HepG2 (cell line): Measurements from ENCODE around the gene P4HTM. TPM values are rescaled to one million over a fixed set of nuclear protein-coding genes. Genes with fewer than 3 reads are reported as not detected.

Experiments used
- ARHGAP35 ChIP-seq: sonication (generic); formaldehyde crosslinking; IDR thresholded peaks from 2 replicates; pipeline ENCODE4 v1.9.0; 2022; ENCODE audit warnings: mild to moderate bottlenecking, inconsistent platforms, moderate library complexity, missing genetic modification reagents, borderline replicate concordance
- DNMT1 ChIP-seq: sonication (generic); formaldehyde crosslinking; IDR thresholded peaks from 2 replicates; pipeline ENCODE4 v1.5.1; 2020; ENCODE audit warnings: mild to moderate bottlenecking, missing genetic modification reagents
- EP300 ChIP-seq, 3 experiments: sonication (generic) in 1 of 3; formaldehyde crosslinking in 1 of 3; IDR thresholded peaks; 2 replicates each; pipeline versions ENCODE4 v1.5.1 to v1.6.1; 2011 to 2020; ENCODE audit warnings: low read depth in 2 of 3, low read length in 2 of 3, borderline replicate concordance in 1 of 3, improper control_type of control experiment in 1 of 3, mild to moderate bottlenecking in 1 of 3, missing genetic modification reagents in 1 of 3, moderate library complexity in 1 of 3
- HOXD1 ChIP-seq: sonication (generic); formaldehyde crosslinking; IDR thresholded peaks from 2 replicates; pipeline ENCODE4 v1.5.0; 2020; ENCODE audit warnings: missing genetic modification reagents
- MATR3 ChIP-seq: sonication (generic); formaldehyde crosslinking; IDR thresholded peaks from 2 replicates; pipeline ENCODE4 v1.4.0; 2020; ENCODE audit warnings: missing genetic modification reagents
- MZF1 ChIP-seq: sonication (generic); formaldehyde crosslinking; IDR thresholded peaks from 2 replicates; pipeline ENCODE4 v1.8.1; 2023; ENCODE audit warnings: mild to moderate bottlenecking, missing genetic modification reagents, borderline replicate concordance
- NR2F2 ChIP-seq: IDR thresholded peaks from 2 replicates; pipeline ENCODE4 v1.6.1; 2012; ENCODE audit warnings: low read depth, inconsistent platforms, borderline replicate concordance
- NR3C1 ChIP-seq: sonication (generic); formaldehyde crosslinking; IDR thresholded peaks from 2 replicates; pipeline ENCODE4 v1.4.0; 2020; ENCODE audit warnings: missing genetic modification reagents
- RXRB ChIP-seq: IDR thresholded peaks from 2 replicates; pipeline ENCODE4 v1.6.1; 2016; ENCODE audit warnings: borderline replicate concordance, missing genetic modification reagents, missing compliant biosample characterization
- TBP ChIP-seq: sonication (generic); formaldehyde crosslinking; IDR thresholded peaks from 2 replicates; pipeline ENCODE4 v1.5.0; 2020; ENCODE audit warnings: missing genetic modification reagents
- ZC3H13 ChIP-seq: sonication (generic); formaldehyde crosslinking; IDR thresholded peaks from 2 replicates; pipeline ENCODE4 v1.8.1; 2023; ENCODE audit warnings: mild to moderate bottlenecking, missing genetic modification reagents, moderate library complexity
- ZMYM3 ChIP-seq: sonication (generic); formaldehyde crosslinking; IDR thresholded peaks from 2 replicates; pipeline ENCODE4 v1.5.1; 2020; ENCODE audit warnings: mild to moderate bottlenecking, missing genetic modification reagents
- ZNF33A ChIP-seq: sonication (generic); formaldehyde crosslinking; IDR thresholded peaks from 2 replicates; pipeline ENCODE4 v1.5.1; 2020; ENCODE audit warnings: missing genetic modification reagents, mild to moderate bottlenecking, moderate library complexity, borderline replicate concordance
- ZNF430 ChIP-seq: sonication (generic); formaldehyde crosslinking; IDR thresholded peaks from 2 replicates; pipeline ENCODE4 v1.9.0; 2021; ENCODE audit warnings: mild to moderate bottlenecking, missing genetic modification reagents
- ZNF720 ChIP-seq: sonication (generic); formaldehyde crosslinking; IDR thresholded peaks from 2 replicates; pipeline ENCODE4 v1.4.0; 2020; ENCODE audit warnings: missing genetic modification reagents
- ZNF777 ChIP-seq: sonication (generic); formaldehyde crosslinking; IDR thresholded peaks from 2 replicates; pipeline ENCODE4 v1.4.0; 2020; ENCODE audit warnings: missing genetic modification reagents
- polyA plus RNA-seq, 8 experiments: library from polyadenylated mRNA; depleted of rRNA in 3 of 8; stranded (reverse) in 7 of 8; unstranded in 1 of 8; fragments of >200 nt; fragmentation: Illumina TruSeq in 4 of 8; extraction: Trizol in 4 of 8; gene quantifications; 2 replicates each; pipeline versions ENCODE4 v1.2.1 to v1.2.3, GENCODE V29; 2011 to 2016; ENCODE audit warnings: low read depth in 4 of 8, missing spikeins in 1 of 8, mixed read lengths in 1 of 8; ENCODE audit not compliant: insufficient read depth in 1 of 8
- total RNA-seq, 5 experiments: library from RNA; depleted of rRNA; stranded (reverse); fragments of >200 nt; fragmentation: Illumina TruSeq; extraction: Trizol; gene quantifications; 2 replicates each; pipeline ENCODE4 v1.2.3, GENCODE V29; 2016; ENCODE audit warnings: low read depth in 1 of 5
- TF ChIP-seq, protein P1 (sequence below): sonication (generic); formaldehyde crosslinking; IDR thresholded peaks from 2 replicates; pipeline ENCODE4 v1.9.0; 2021; ENCODE audit warnings: missing genetic modification reagents, mild to moderate bottlenecking, borderline replicate concordance
- TF ChIP-seq, protein P2 (sequence below): sonication (generic); formaldehyde crosslinking; IDR thresholded peaks from 2 replicates; pipeline ENCODE4 v1.5.0; 2020; ENCODE audit warnings: missing genetic modification reagents
- TF ChIP-seq, protein P3 (sequence below): sonication (generic); formaldehyde crosslinking; IDR thresholded peaks from 2 replicates; pipeline ENCODE4 v1.4.0; 2020; ENCODE audit warnings: mild to moderate bottlenecking, missing genetic modification reagents, borderline replicate concordance
- TF ChIP-seq, protein P4 (sequence below): sonication (generic); formaldehyde crosslinking; IDR thresholded peaks from 2 replicates; pipeline ENCODE4 v1.4.0; 2020; ENCODE audit warnings: missing genetic modification reagents
- TF ChIP-seq, protein P5 (sequence below): IDR thresholded peaks from 2 replicates; pipeline ENCODE4 v1.6.1; 2012; ENCODE audit warnings: inconsistent platforms

P4HTM gene
- total and polyA plus RNA-seq, 2 of the 13 experiments (the other 11 are each of a cell fraction or from before 2014, with no cell fraction given): 0.01 TPM; not detected in 1

DNA sequence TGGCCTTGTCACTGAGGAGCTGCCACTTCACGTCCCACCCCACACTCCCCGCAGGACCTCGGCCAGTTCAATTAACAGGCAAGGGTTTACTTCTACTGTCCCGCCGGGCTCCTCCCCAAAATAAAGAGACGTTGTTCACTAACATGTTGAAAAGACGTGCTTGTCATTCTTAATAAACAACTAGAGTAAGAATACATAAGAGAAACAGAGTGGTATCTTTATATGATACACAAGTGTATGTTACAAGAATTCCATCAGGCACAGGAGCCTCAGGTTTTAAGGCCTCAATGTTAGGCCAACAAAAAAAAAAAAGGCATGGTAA lies 39.5 kb downstream of the P4HTM start (continued):
- TF ChIP-seq, protein P1, sequence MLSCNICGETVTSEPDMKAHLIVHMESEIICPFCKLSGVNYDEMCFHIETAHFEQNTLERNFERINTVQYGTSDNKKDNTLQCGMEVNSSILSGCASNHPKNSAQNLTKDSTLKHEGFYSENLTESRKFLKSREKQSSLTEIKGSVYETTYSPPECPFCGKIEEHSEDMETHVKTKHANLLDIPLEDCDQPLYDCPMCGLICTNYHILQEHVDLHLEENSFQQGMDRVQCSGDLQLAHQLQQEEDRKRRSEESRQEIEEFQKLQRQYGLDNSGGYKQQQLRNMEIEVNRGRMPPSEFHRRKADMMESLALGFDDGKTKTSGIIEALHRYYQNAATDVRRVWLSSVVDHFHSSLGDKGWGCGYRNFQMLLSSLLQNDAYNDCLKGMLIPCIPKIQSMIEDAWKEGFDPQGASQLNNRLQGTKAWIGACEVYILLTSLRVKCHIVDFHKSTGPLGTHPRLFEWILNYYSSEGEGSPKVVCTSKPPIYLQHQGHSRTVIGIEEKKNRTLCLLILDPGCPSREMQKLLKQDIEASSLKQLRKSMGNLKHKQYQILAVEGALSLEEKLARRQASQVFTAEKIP (CRISPR knock-in tag): no peak
- TF ChIP-seq, protein P2, sequence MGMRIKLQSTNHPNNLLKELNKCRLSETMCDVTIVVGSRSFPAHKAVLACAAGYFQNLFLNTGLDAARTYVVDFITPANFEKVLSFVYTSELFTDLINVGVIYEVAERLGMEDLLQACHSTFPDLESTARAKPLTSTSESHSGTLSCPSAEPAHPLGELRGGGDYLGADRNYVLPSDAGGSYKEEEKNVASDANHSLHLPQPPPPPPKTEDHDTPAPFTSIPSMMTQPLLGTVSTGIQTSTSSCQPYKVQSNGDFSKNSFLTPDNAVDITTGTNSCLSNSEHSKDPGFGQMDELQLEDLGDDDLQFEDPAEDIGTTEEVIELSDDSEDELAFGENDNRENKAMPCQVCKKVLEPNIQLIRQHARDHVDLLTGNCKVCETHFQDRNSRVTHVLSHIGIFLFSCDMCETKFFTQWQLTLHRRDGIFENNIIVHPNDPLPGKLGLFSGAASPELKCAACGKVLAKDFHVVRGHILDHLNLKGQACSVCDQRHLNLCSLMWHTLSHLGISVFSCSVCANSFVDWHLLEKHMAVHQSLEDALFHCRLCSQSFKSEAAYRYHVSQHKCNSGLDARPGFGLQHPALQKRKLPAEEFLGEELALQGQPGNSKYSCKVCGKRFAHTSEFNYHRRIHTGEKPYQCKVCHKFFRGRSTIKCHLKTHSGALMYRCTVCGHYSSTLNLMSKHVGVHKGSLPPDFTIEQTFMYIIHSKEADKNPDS (CRISPR knock-in tag): no peak
- no peak for TF ChIP-seq ZNF777
- TF ChIP-seq MATR3: no peak
- TF ChIP-seq ARHGAP35: no peak
- no peak for TF ChIP-seq EP300 (IDR thresholded peaks at IDR 0.05; ENCODE audit: low read depth in 2 of 2, low read length in 2 of 2)
- TF ChIP-seq EP300 (CRISPR knock-in tag; IDR thresholded peaks at IDR 0.05; ENCODE audit: borderline replicate concordance): no peak
- TF ChIP-seq HOXD1: no peak
- no peak for TF ChIP-seq NR2F2
- no peak for TF ChIP-seq RXRB (CRISPR knock-in tag)
- no peak for TF ChIP-seq ZNF720 (CRISPR knock-in tag)
- no peak for TF ChIP-seq ZMYM3 (CRISPR knock-in tag)
- TF ChIP-seq, protein P3, sequence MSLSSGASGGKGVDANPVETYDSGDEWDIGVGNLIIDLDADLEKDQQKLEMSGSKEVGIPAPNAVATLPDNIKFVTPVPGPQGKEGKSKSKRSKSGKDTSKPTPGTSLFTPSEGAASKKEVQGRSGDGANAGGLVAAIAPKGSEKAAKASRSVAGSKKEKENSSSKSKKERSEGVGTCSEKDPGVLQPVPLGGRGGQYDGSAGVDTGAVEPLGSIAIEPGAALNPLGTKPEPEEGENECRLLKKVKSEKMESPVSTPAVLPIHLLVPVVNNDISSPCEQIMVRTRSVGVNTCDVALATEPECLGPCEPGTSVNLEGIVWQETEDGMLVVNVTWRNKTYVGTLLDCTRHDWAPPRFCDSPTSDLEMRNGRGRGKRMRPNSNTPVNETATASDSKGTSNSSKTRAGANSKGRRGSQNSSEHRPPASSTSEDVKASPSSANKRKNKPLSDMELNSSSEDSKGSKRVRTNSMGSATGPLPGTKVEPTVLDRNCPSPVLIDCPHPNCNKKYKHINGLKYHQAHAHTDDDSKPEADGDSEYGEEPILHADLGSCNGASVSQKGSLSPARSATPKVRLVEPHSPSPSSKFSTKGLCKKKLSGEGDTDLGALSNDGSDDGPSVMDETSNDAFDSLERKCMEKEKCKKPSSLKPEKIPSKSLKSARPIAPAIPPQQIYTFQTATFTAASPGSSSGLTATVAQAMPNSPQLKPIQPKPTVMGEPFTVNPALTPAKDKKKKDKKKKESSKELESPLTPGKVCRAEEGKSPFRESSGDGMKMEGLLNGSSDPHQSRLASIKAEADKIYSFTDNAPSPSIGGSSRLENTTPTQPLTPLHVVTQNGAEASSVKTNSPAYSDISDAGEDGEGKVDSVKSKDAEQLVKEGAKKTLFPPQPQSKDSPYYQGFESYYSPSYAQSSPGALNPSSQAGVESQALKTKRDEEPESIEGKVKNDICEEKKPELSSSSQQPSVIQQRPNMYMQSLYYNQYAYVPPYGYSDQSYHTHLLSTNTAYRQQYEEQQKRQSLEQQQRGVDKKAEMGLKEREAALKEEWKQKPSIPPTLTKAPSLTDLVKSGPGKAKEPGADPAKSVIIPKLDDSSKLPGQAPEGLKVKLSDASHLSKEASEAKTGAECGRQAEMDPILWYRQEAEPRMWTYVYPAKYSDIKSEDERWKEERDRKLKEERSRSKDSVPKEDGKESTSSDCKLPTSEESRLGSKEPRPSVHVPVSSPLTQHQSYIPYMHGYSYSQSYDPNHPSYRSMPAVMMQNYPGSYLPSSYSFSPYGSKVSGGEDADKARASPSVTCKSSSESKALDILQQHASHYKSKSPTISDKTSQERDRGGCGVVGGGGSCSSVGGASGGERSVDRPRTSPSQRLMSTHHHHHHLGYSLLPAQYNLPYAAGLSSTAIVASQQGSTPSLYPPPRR: no peak
- TF ChIP-seq ZNF33A (CRISPR knock-in tag): no peak
- TF ChIP-seq NR3C1 (CRISPR knock-in tag): no peak
- TF ChIP-seq, protein P4, sequence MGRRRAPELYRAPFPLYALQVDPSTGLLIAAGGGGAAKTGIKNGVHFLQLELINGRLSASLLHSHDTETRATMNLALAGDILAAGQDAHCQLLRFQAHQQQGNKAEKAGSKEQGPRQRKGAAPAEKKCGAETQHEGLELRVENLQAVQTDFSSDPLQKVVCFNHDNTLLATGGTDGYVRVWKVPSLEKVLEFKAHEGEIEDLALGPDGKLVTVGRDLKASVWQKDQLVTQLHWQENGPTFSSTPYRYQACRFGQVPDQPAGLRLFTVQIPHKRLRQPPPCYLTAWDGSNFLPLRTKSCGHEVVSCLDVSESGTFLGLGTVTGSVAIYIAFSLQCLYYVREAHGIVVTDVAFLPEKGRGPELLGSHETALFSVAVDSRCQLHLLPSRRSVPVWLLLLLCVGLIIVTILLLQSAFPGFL: no peak
- no peak for TF ChIP-seq DNMT1 (CRISPR knock-in tag)
- no peak for TF ChIP-seq MZF1
- TF ChIP-seq, protein P5, sequence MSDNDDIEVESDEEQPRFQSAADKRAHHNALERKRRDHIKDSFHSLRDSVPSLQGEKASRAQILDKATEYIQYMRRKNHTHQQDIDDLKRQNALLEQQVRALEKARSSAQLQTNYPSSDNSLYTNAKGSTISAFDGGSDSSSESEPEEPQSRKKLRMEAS: no peak
- TF ChIP-seq ZNF430 (CRISPR knock-in tag): peak; percentile 59; the same call in 1 of the 2 replicates
- TF ChIP-seq TBP (CRISPR knock-in tag): no peak
- peak; percentile 1; the same call in 1 of the 2 replicates for TF ChIP-seq ZC3H13 (CRISPR knock-in tag)
